ENCODE measurements around the gene KCTD16.

Gene KCTD16

DNA sequence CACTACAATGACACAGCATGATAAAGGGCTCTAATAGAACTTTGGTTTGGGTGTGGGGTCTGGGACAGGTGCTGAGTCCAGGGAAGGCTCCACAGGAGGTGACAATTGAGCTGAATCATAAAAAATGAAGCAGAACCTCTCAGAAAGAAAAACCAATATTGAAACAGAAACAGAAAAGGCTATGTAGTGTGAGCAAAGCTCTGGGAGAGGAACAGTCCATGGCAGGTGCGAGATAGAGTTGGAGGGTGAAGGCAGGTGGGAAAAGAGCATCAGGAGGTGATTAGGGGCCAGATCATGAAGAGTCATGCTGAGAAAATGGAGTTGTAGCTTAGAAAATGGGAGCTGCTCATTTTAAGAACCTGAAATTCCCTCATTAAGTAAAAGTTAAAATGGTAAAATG, 164.9 kb downstream of the KCTD16 start:
- no peak for DNase-seq (ENCODE audit: low read depth)

DNA sequence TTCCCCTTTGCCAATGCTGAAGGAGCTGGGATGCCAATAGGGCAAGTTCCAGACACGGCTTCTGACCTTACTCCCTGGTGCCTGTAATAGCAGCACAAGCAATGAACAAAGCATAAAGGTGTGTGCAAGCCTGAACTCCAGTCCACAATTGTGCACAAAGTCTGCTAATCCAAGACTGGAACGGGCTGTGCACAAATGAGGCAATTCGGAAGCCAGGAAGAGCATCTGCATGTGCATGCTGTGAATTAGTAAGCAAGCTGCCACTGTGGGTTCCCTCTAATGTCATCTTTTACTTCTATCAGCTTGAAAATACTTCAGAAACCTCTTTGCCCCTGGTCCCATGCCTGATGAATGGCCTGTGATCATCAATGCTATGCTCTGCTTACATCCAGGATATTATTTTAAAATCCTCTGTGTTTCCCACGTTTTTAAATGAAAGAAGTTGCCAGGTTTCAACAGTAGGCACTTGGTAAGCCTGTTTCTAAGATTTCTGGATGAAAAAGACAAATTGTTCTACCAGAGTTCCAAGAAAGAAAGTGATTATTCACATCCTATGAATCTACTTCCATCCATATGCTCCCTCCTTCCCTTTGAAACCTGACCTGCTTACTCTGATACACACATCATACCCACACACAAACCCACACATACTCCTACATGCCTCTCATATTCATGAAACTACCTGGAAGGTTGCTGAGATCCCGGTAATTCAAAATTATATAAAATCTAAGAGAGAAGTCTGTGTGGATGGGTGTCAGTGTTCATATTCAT, 165.7 kb downstream of the KCTD16 start:
- no peak for DNase-seq (ENCODE audit: low read depth)

DNA sequence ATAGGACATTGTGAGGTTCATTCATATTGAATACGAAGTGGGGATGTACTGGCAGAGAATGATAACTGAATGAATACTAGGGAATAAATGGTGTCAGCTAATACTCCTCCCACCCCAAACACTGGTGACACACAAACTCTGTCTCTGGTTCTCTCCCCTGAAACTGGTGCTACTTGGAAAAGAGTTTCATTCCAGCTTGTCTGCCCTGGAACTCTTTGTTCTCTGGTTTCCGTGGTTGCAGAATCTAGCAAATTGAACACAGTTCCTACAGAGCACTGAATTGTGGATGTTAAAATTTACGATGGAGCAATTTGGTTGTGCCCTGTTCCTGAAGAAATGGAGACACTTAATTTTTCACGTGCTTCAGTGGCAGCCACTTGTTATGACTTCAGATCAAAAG, 181.7 kb downstream of the KCTD16 start:
- DNase-seq (ENCODE audit: low read depth): no peak

DNA sequence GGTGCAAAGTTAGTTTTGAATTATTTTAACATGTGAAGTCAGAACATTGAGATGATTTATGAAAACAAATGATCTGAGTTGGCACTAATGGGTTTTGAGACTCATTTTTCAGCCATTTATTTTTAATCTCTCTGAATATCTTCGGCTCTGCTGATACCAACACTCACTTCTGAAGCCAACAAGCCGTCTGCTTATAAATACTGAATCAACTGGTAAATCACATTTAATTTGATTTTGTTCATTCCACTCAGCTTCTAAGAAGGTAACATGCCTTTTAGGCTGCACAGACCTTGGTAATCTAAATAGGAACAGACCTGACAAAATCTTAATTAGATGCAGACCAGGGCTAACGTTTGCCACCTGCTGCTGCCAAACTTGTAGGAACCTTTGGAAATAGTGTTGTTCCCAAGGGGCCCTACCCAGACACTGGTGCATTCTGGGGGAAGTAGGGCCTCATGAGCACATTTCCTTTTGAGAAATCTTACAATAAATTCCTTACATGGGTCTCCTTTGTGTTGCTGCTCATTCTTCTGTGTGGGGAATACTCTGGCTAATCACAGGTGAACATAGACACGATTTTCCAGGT, 182.2 kb downstream of the KCTD16 start:
- no peak for DNase-seq (ENCODE audit: low read depth)

DNA sequence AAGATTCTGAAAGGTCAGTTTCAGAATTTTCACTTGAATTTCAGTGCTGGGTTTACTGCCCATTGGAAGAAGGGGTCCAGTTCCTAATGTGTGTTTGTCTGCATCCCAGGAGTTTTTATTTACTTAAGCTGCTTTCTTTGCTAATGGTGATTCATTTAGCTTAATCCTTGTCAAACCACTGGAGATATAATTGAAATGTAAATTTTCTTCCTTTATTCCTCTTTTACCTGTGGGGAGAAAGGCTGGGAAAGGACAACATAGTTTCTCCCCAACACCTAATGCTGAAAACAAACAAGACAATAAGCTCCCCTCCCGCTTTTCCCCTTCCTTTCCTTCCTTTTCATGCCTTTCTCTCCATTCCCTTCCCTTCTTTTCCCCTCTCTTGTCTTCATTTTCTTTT, 185.8 kb downstream of the KCTD16 start:
- DNase-seq (ENCODE audit: low read depth): no peak

DNA sequence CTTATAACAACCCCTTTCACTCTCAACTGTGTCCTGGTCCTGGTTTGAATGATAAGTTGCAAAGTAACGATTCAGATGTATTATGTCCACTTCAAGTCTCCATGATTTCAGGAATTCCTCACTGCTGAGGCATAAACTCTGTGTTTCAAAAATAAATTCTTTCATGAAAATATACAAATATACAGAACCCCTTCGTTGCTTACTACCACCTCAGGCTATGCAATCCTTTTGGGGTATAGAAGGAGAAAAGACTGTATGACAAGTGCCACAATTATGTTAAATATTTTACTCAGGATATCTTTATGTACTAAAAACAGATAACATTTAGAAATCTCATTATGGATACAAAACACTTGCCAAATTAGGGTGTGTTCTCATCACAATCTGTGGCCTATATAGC, 190.7 kb downstream of the KCTD16 start:
- no peak for DNase-seq (ENCODE audit: low read depth)

DNA sequence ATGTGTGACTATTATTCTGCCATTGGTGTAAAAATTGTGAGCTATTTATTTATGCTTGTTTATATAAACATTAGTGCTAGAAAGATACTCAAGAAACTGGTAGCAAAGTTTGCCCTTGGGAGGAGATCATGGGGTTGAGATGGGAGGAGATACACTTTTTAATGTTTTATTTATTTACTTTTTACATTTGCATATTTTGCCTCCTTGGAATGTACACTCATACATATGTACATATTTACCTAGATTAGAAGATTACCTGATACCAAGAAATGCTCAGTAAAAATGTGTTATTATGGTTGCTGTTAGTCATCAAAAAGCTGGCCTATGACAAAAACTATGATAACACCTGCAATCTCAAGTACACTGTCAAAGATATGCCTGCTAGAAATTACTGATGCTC, 195.2 kb downstream of the KCTD16 start:
- DNase-seq (ENCODE audit: low read depth): no peak

DNA sequence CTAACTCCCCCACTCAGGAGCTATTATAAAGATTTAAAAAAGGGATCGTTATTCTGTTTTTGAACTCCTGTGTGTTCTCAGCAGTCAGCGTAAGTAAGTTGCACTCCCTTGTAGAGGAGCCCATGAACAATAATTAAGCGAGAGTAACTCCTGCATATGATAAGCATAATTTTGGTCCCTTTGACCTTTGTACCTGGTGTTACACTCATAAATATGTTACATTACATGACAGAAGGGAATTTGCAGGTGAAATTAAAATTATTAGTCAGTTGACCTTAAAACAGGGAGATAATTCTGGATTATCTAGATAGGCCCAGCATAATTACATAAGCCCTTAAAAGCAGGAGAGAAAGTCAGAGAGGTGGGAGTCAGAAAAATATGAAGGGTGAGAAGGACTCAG, 197.3 kb downstream of the KCTD16 start:
- no peak for DNase-seq (ENCODE audit: low read depth)

DNA sequence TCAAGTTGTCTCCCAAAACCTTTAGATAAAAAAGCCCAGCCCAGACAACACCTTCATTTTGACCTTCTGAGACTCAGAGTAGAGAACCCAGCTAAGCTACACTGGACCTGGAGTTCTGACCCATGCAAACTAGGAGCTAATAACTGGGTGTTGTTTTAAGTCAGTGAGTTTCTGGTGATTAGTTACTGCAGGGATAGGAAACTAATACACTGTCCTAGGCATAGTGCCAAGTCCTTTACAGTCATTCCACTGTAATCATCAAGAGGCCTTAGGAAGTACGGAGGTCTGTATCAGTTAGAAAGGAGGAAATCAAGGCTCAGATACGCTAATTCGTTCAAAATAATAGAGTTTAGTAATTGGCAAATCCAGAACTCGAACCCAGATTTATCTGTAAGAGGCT, 197.9 kb downstream of the KCTD16 start:
- no peak for DNase-seq (ENCODE audit: low read depth)

DNA sequence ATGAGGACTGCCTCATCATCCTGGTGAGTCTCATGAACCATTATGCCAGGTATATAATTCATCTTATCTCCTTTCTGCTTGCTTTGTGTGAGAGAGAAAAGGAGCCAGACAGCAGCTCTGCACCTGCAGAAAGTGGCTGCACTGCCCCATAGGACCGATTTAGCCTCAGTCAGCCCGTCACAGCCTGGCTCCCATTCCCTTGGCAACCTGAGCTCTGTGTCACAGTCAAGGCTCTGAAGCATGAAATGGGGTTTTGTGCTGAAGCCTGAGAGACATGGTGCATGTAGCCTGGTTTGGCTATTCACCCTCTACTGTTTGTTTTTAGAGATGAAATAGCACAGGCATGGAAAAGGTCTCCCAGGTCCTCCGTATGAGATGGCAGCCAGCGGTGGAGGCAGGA, 198.3 kb downstream of the KCTD16 start:
- DNase-seq (ENCODE audit: low read depth): no peak

DNA sequence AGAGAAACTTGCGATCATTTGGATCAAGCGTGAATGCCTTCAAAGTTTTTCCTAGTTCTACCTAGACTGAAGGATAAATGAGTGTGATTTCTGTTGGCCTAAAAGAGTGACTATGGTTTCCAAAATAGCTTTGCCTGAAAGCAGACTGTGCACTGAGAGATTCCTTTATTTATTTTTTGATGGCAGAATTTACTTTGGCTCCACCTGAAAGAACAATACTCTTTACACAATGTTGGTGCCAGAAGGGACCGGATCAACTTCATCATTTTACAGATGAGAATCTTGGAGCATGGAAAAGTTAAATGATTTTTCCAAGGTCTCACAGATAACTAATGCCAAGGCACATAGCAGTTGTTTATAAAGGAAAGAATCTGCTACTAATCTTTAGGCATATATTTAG, 199.6 kb downstream of the KCTD16 start:
- DNase-seq (ENCODE audit: low read depth): no peak

DNA sequence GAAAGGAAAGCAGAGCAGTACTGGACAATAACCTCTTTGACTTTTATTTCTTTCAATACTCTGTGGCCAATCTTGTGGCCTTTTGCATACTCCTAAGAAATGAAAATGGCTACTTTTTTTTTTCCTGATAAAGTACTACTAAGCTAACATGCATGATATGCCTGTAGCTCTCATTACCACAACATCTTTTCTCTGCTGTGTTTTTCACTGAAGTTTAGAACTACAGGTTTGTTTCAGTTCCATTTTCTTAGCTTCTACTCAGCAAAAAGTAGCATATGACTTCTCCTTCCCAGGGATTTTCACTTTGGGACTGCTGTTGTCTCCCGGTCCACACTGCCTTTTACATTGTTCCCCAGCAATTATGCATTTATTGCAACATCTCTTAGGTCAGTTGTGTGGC, 204.0 kb downstream of the KCTD16 start:
- DNase-seq (ENCODE audit: low read depth): no peak

DNA sequence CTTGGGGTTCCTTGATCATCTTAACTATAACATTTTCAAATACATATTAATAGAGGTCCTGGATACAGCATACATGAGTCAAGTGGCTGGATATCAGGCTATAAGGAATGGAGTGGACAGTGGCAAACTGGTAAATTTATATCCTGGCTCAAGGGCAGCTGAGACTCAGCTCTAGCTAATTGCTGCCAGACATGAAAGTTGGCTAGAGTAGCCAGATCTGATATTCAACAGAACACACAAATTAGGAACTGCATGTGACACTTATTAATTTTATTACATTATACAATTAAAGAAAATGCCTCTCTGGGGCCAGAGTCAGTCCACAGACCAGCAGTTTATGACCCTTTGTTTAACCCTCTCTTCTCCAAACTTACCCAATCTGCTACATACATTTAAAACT, 206.5 kb downstream of the KCTD16 start:
- DNase-seq (ENCODE audit: low read depth): no peak

DNA sequence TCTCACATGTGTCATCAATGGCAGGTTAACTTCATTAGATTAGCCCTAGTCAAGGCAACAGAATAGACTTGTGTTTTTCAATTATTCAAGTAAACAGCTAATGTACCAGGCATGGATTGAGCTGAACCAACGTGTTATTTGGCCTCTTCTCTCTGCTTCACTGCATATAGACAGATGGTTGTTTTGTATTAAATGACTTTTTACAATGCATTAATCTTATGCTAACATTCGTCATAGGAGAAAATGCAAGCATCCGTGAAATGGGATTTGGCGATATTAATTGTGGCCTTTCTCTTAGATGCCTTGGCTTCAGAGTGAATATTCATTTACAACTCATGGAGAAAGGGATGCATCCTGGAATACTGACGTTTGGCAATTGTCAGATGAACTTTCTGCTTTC, 208.0 kb downstream of the KCTD16 start:
- DNase-seq (ENCODE audit: low read depth): no peak

DNA sequence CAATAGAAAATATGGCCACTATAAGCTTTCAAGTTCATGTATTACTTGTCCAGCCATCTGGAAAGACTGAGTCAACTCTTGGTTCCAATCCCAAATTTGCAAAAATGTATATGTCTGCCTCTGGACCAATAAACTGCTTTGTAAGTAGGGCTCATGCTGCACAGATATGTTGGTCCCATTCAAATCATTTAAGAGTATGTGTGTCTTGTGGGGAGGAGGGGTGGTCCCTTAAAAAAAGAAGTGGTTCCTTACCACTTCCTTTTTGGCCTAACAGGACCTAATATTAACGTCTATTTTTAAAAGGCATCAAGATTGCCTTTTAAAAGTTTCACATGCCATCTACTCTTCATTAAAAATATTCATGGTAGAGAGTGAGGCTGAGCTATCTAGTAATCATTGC, 214.9 kb downstream of the KCTD16 start:
- no peak for DNase-seq (ENCODE audit: low read depth)

DNA sequence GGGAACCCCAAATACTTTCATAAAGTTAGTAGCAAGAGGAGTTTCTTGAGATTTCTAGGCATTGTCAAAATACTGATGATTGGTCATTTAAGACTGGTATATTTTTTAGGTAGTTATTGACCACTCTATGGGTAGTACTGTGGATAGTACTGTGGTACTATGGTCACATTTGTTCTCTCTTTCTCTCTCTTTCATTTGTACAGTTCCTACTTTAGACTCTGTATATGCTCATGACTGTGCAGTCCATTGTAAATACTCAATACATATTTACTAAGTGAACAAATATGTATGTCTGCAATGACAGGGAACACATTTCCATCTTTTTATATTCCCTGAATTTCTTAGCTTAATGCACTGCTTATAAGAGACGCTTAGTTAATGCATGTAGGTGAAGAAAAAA, 215.6 kb downstream of the KCTD16 start:
- DNase-seq (ENCODE audit: low read depth): no peak

DNA sequence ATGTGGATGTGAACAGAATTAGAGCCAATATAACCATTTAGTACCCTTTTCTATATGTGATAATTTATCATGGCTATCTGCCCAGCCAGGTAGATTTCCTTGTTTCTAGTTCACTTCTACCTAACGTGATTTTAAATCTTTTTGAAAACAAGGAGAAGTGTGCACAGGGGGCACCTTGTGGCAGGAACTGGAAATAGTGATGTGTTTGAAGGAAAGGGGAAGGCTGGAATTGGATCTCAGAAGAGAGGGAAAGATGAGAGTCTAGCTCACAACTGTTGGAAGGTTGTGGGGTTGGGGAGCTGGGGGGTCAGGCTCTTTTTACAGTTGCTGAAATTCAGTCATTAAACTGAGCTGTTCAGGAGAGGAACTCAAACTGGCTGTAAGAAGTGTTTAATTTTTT, 219.5 kb downstream of the KCTD16 start:
- DNase-seq (ENCODE audit: low read depth): no peak

DNA sequence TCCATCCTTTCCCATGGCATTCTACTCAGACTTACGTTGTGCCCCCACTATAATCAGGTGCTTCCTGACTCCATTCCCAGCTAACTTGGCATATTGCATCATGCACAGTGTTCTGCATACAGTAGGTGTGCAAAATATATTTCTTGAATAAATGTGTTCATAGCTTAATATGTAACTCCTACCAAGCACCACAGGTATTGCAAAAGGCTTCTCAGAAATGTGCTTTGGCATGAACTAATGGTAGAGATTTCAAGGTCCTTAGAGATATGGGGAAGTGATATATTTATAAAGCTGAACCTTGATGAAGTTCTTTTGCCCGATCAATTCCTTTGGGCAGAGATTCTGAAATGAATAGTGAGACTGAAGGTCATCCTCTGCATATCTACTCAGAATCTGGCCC, 220.4 kb downstream of the KCTD16 start:
- no peak for DNase-seq (ENCODE audit: low read depth)

DNA sequence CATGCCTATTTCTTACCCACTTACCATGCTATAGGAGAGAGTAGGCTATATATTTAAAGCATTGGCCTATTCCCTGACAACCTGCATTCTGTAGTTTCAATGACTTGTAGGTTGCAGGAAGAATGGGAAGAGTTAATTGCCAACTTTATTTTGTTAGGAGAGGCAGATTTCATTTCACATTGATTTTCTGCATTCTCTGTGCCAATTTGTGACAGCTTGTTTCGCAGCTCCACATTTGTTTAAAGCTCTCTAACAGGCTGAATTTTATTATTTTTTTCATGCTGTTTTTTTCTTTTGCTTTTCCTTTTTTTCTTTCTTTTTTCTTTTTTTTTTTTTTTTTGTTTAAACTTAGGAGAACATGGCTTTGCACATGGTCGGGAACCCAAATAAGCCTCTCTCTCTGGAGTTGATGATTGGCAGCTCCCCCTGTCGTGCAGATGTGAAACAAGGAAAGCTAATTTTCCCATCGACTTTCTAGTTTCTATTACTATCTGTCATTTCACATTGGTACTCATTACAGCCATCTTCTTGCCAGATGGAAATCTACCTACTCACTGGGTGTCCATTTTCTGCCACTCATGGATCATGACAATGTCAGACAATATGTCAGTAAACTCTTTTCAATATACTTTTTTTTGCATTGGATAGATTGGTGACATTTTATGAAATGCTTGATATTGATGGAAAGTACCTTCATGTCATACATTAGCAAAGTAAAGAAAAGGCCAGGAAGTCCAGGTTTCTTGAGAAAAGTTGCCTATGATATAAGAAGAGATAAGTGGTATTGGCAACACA, 223.2 kb downstream of the KCTD16 start:
- no peak for DNase-seq (ENCODE audit: low read depth)

DNA sequence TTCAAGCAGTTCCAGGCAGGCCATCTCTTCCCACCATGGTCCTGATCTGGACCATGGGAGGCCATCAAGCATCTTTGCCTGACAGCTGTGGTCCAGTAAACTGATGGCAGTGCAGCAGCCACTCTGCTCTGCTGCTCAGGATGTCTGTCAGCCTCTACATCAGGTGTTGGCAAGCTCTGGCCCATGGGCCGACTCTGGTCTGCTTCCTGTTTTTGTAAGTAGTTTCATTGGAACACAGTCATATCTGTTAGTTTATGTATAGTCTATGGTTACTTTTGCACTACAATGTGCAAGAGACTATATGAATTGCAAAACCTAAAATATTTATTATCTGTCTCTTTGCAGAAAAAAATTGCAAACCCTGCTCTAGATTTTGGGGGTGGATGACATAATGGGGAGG, 225.0 kb downstream of the KCTD16 start:
- DNase-seq (ENCODE audit: low read depth): no peak

DNA sequence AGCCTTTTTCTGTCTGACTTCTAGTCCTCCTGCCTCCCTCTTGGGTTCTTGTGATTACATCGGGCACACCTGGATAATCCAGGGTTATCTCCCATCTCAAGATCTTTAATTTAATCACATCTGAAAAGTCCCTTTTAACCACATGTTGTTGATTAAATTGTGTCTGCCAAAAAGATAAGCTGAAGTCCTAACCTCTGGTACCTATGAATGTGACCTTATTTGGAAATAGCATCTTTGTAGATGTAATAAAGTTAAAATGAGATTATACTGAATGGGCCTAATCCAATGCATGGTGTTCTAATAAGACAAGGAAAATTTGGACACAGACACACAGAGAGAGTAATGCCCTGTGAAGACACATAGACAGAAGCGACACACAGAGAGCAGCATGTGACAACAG, 232.4 kb downstream of the KCTD16 start:
- no peak for DNase-seq (ENCODE audit: low read depth)

DNA sequence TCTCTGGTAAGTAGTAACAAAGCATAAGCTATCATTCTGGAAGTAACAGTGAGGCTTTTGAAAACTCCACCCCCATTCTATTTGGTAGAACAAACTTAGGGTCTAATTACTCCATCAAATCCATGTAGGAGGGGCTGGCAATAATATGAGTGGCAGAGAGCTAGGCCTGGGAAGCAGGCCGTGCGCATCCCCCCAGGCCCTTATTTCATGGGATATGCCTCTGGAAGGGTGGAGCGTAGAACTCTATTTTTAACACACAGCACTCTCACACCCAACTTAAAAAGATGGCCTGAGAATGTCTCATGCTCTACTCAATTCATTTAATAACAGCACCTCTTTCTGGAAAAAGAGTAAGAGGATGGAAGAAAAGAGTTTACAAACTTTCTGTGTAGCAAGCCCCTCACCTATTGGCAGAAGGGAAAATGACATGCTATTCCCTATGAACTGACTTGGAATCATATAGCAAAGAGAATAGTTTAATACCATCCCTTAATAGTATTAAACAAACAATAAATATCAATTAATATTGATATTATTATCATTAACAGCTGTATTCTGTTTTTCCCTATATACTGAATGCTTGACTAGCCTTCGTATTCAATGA, 233.2 kb downstream of the KCTD16 start:
- no peak for DNase-seq (ENCODE audit: low read depth)

DNA sequence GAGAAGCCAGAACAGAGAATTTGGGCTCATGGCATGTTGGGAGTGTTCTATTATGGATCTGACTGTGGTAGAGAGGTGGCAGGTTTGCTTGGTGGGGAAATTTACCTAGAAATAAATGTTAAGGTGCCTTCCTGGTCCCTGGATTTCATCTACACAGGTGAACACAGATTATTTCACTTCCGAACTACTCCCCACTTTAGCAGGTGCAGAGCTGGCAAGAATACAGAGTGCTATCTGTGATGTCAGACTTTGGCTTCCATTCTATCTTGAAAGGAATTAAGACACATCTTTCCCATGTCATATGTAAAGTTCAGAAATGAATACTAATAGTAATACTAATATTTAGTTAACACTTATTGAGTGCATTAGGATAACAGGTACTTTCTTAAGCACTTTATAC, 234.0 kb downstream of the KCTD16 start:
- no peak for DNase-seq (ENCODE audit: low read depth)

All from activated T-cell treated with anti-CD3 and anti-CD28 coated beads for 1 hour (primary cell).